H9 (cell line): ENCODE results near the gene IL5. TPM values are rescaled to one million over a fixed set of nuclear protein-coding genes. Genes with fewer than 3 reads are reported as not detected.

Experiments
- DNase-seq: peaks from one replicate; pipeline ENCODE4 v3.0.0-alpha.2; 2017
- H2AFZ ChIP-seq: one replicate; pipeline ENCODE4 v1.6.1; 2013; ENCODE audit warnings: mild to moderate bottlenecking, low read length, control low read depth, moderate library complexity
- H2AK5ac ChIP-seq: 2 replicates; pipeline ENCODE4 v1.6.1; 2013; ENCODE audit warnings: low read length, control low read depth, mixed read lengths; ENCODE audit not compliant: insufficient read length
- H2BK120ac ChIP-seq: one replicate; pipeline ENCODE4 v1.6.1; 2013; ENCODE audit warnings: low read depth, mild to moderate bottlenecking, low read length, control low read depth, inconsistent platforms; ENCODE audit not compliant: poor library complexity, severe bottlenecking
- H2BK12ac ChIP-seq: 2 replicates; pipeline ENCODE4 v1.6.1; 2013; ENCODE audit warnings: low read length, control low read depth, mixed read lengths, low read depth; ENCODE audit not compliant: insufficient read length
- H2BK15ac ChIP-seq: 2 replicates; pipeline ENCODE4 v1.6.1; 2013; ENCODE audit warnings: low read depth, low read length, control low read depth
- H2BK20ac ChIP-seq: one replicate; pipeline ENCODE4 v1.6.1; 2013; ENCODE audit warnings: low read depth, mild to moderate bottlenecking, low read length, control low read depth, inconsistent platforms; ENCODE audit not compliant: poor library complexity, severe bottlenecking
- H2BK5ac ChIP-seq: 2 replicates; pipeline ENCODE4 v1.6.1; 2013; ENCODE audit warnings: low read length, control low read depth, mixed read lengths; ENCODE audit not compliant: insufficient read length
- H3K14ac ChIP-seq: 2 replicates; pipeline ENCODE4 v1.6.1; 2013; ENCODE audit warnings: low read length, control low read depth; ENCODE audit not compliant: insufficient read depth
- H3K18ac ChIP-seq: 2 replicates; pipeline ENCODE4 v1.6.1; 2013; ENCODE audit warnings: low read depth, mild to moderate bottlenecking, mixed read lengths, low read length, control low read depth; ENCODE audit not compliant: insufficient read length
- H3K23ac ChIP-seq: 2 replicates; pipeline ENCODE4 v1.6.1; 2013; ENCODE audit warnings: low read length, control low read depth, mixed read lengths, low read depth; ENCODE audit not compliant: insufficient read length
- H3K23me2 ChIP-seq: 2 replicates; pipeline ENCODE4 v1.6.1; 2013; ENCODE audit warnings: low read depth, mild to moderate bottlenecking, mixed read lengths, low read length, control low read depth; ENCODE audit not compliant: insufficient read length, poor library complexity, severe bottlenecking
- H3K27ac ChIP-seq: 2 replicates; pipeline ENCODE4 v1.5.1; 2013; ENCODE audit warnings: low read length, control low read depth, mixed read lengths, low read depth; ENCODE audit not compliant: insufficient read length
- H3K27me3 ChIP-seq: 2 replicates; pipeline ENCODE4 v1.6.1; 2013; ENCODE audit warnings: low read length, control low read depth, inconsistent platforms; ENCODE audit not compliant: insufficient read depth
- H3K4ac ChIP-seq: 2 replicates; pipeline ENCODE4 v1.6.1; 2013; ENCODE audit warnings: low read depth, mild to moderate bottlenecking, control low read depth, inconsistent platforms, low read length, moderate library complexity
- H3K4me1 ChIP-seq: 2 replicates; pipeline ENCODE4 v1.6.1; 2013; ENCODE audit warnings: low read length, control low read depth, inconsistent platforms; ENCODE audit not compliant: insufficient read depth
- H3K4me2 ChIP-seq: 2 replicates; pipeline ENCODE4 v1.6.1; 2013; ENCODE audit warnings: low read length, control low read depth, mixed read lengths; ENCODE audit not compliant: insufficient read length, insufficient read depth
- H3K56ac ChIP-seq: 2 replicates; pipeline ENCODE4 v1.6.1; 2013; ENCODE audit warnings: low read depth, mild to moderate bottlenecking, mixed read lengths, low read length, control low read depth; ENCODE audit not compliant: insufficient read length
- H3K79me1 ChIP-seq: 2 replicates; pipeline ENCODE4 v1.6.1; 2013; ENCODE audit warnings: low read depth, mild to moderate bottlenecking, moderate library complexity, low read length, control low read depth, inconsistent platforms; ENCODE audit not compliant: insufficient read depth, poor library complexity, severe bottlenecking
- H3K79me2 ChIP-seq: 2 replicates; pipeline ENCODE4 v1.6.1; 2013; ENCODE audit warnings: low read length, control low read depth, inconsistent platforms; ENCODE audit not compliant: insufficient read depth
- H3K9ac ChIP-seq: 2 replicates; pipeline ENCODE4 v1.6.1; 2013; ENCODE audit warnings: low read length, control low read depth, mixed read lengths; ENCODE audit not compliant: insufficient read length; ENCODE audit errors: extremely low read depth
- H3K9me3 ChIP-seq: one replicate; pipeline ENCODE4 v1.6.1; 2013; ENCODE audit warnings: low read depth, low read length, inconsistent platforms; ENCODE audit not compliant: control insufficient read depth
- H3T11ph ChIP-seq: one replicate; pipeline ENCODE4 v1.6.1; 2013; ENCODE audit warnings: mild to moderate bottlenecking, low read length, control low read depth, inconsistent platforms
- H4K20me1 ChIP-seq: one replicate; pipeline ENCODE4 v1.6.1; 2013; ENCODE audit not compliant: control insufficient read depth, insufficient read length, insufficient read depth
- H4K5ac ChIP-seq: 2 replicates; pipeline ENCODE4 v1.6.1; 2013; ENCODE audit warnings: low read depth, mild to moderate bottlenecking, mixed read lengths, low read length, control low read depth; ENCODE audit not compliant: insufficient read length
- H4K8ac ChIP-seq: replicated peaks from 2 replicates; pipeline ENCODE4 v1.6.1; 2013; ENCODE audit warnings: low read length, control low read depth, mixed read lengths, low read depth; ENCODE audit not compliant: insufficient read length
- H4K91ac ChIP-seq: 2 replicates; pipeline ENCODE4 v1.6.1; 2013; ENCODE audit warnings: low read depth, mild to moderate bottlenecking, moderate library complexity, mixed read lengths, low read length, control low read depth; ENCODE audit not compliant: insufficient read length
- H3K27ac Mint-ChIP-seq, 3 experiments: 2 replicates in 2 of 3; 3 replicates in 1 of 3; pipeline ENCODE4 v1.8.0; 2020 to 2021; ENCODE audit warnings: mixed read lengths in 3 of 3, mild to moderate bottlenecking in 1 of 3, moderate library complexity in 1 of 3
- H3K27me3 Mint-ChIP-seq: 2 replicates; pipeline ENCODE4 v1.8.0; 2021; ENCODE audit warnings: low read depth, mild to moderate bottlenecking, moderate library complexity, mixed read lengths
- H3K36me3 Mint-ChIP-seq, 3 experiments: 2 replicates in 2 of 3; 3 replicates in 1 of 3; pipeline ENCODE4 v1.8.0; 2020 to 2021; ENCODE audit warnings: low read depth in 3 of 3, mixed read lengths in 3 of 3; ENCODE audit not compliant: insufficient read depth in 1 of 3
- H3K4me1 Mint-ChIP-seq, 2 experiments: 2 replicates each; pipeline ENCODE4 v1.8.0; 2020; ENCODE audit warnings: mixed read lengths in 2 of 2
- H3K4me3 Mint-ChIP-seq, 2 experiments: 2 replicates in 1 of 2; 3 replicates in 1 of 2; pipeline ENCODE4 v1.8.0; 2020 to 2021; ENCODE audit warnings: mild to moderate bottlenecking in 2 of 2, mixed read lengths in 2 of 2, moderate library complexity in 1 of 2
- H3K9me3 Mint-ChIP-seq, 2 experiments: 2 replicates in 1 of 2; 3 replicates in 1 of 2; pipeline ENCODE4 v1.8.0; 2020; ENCODE audit warnings: mild to moderate bottlenecking in 2 of 2, mixed read lengths in 2 of 2, moderate library complexity in 1 of 2
- CTCF ChIP-seq: fragments of 200-600 bp; sonication (generic); conservative IDR thresholded peaks from 3 replicates; pipeline ENCODE4 v1.8.0; 2021; ENCODE audit warnings: antibody characterized with exemption, mild to moderate bottlenecking
- WGBS: extraction: QIAGEN DNeasy Blood & Tissue Kit; methylation state at CpG from one replicate; pipeline ENCODE4 v1.1.7; 2013; ENCODE audit warnings: missing lambda C conversion rate, low lambda C conversion rate, mixed read lengths; ENCODE audit not compliant: insufficient read length; ENCODE audit errors: extremely low coverage; 5-methylcytosine and 5-hydroxymethylcytosine counted together
- total RNA-seq: library from RNA; stranded (reverse); gene quantifications from 2 replicates; pipeline ENCODE4 v1.2.1, GENCODE V29; 2021

Gene IL5
- total RNA-seq, 1 experiment from 2014 or later: not detected

DNA sequence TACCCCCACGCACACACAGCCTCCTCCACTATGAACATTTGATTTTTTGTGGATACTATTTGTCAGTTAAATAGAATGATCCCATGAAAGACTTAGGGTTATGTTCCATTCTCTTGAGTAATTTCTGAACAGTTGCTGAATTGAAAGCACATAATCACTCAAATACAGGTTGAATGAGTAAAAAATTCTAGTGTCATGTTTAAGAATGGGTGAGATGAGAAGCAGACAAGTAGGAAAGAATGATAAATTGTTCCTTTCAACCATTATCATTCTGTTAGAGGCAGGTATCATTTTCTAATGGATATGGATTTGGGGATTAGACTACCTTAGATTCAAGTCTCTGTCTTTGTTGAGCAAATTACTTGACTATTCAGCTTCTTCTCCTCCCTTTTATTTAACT lies 32.8 kb upstream of the IL5 start:
- WGBS: no CpG with 5 or more reads among the region's 1 CpG
- no peak for DNase-seq
- no peak overlapping the region for H3K4me2 ChIP-seq
- no peaks in the 10 kb centered on the region for H3K27me3 ChIP-seq
- H2BK15ac ChIP-seq: no peak overlapping the region
- H3K9ac ChIP-seq: no peak overlapping the region
- TF ChIP-seq CTCF: no peak
- H3K79me2 ChIP-seq: no peaks in the 10 kb centered on the region
- no peaks in the 10 kb centered on the region for H3K79me1 ChIP-seq
- H3K18ac ChIP-seq: no peak overlapping the region
- Mint-ChIP-seq H3K4me3 (no peak overlapping the region), H3K36me3 (peaks cover 33 to 73% (median 70%) of the 10 kb centered on the region in 3 experiments), H3K27me3 (no peaks in the 10 kb centered on the region), H3K4me1 (peaks cover 9 to 18% of the 10 kb centered on the region in 2 experiments), H3K9me3 (peaks cover 11 to 12% of the 10 kb centered on the region in 2 experiments), H3K27ac (no peak overlapping the region)
- no peak overlapping the region for H3T11ph ChIP-seq
- H3K4me1 ChIP-seq: no peaks in the 10 kb centered on the region; the same call in 1 of the 2 replicates
- no peak overlapping the region for H3K23ac ChIP-seq
- H3K4ac ChIP-seq: no peak overlapping the region
- no peaks in the 10 kb centered on the region for H3K9me3 ChIP-seq
- H2BK12ac ChIP-seq: no peak overlapping the region
- H3K23me2 ChIP-seq: no peaks in the 10 kb centered on the region
- no peak overlapping the region for H2BK20ac ChIP-seq
- no peak overlapping the region for H2BK120ac ChIP-seq
- no peak overlapping the region for H2AFZ ChIP-seq
- H3K27ac ChIP-seq: no peak overlapping the region
- no peak overlapping the region for H4K91ac ChIP-seq
- no peak overlapping the region for H2AK5ac ChIP-seq
- H4K20me1 ChIP-seq: no peaks in the 10 kb centered on the region
- no peak overlapping the region for H3K56ac ChIP-seq
- no peak overlapping the region for H4K5ac ChIP-seq
- no peak overlapping the region for H4K8ac ChIP-seq
- no peak overlapping the region for H3K14ac ChIP-seq
- no peak overlapping the region for H2BK5ac ChIP-seq
